Activated CD4-positive, CD25-positive, alpha-beta regulatory T cell treated with anti-CD3 and anti-CD28 coated beads, Interleukin-2, amount 50 U/mL, for 72 hours (primary cell): ENCODE measurements around the gene DNAI1.

Source experiments
- DNase-seq: peaks from one replicate; pipeline ENCODE4 v3.0.0; 2021

DNAI1 gene

DNA sequence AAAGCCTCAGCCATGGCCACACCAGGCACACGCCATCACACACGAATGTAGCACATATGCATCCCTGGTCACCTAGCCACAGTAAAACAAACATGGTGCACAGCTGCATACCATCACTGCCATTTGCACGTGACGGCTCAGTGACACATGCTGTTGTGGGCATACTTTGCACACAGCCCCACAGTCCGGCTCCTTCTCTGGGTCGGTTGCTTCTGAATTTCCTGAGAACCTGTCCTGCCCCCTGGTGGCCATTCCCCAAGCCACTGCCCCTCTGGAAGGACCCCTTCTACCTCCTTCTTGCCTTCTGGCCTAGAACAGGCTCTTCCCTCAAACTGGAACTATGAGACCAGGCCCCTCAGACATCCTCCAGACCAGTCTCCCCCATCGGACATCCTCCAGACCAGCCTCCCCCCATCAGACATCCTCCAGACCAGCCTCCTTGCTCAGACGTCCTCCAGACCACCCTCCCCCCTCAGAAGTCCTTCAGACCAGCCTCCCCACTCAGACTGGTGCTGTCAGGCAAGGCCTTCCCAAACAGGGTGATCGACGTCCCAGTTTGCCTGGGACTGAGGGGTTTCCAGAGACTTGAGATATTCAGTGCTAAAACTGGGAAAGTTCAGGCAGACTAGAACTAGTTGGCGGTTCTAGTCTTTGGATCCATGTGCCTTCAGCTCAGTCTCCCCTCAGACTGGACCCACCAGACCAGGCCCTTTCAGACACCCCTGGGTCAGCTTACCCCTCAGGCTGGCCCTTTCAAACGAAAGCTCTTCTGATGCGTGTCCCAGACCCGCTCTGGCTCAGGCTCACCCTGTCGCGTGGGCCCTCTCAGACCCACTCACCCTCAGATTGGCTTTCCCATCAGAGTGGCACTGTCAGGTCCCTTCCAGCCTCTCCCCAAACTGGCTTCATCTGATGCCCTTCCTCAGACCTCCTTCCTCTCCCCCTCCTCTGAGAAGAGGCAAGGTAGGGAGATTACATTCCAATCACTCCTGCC is 88.5 kb downstream of the DNAI1 start:
- DNase-seq = peak; percentile 45

DNA sequence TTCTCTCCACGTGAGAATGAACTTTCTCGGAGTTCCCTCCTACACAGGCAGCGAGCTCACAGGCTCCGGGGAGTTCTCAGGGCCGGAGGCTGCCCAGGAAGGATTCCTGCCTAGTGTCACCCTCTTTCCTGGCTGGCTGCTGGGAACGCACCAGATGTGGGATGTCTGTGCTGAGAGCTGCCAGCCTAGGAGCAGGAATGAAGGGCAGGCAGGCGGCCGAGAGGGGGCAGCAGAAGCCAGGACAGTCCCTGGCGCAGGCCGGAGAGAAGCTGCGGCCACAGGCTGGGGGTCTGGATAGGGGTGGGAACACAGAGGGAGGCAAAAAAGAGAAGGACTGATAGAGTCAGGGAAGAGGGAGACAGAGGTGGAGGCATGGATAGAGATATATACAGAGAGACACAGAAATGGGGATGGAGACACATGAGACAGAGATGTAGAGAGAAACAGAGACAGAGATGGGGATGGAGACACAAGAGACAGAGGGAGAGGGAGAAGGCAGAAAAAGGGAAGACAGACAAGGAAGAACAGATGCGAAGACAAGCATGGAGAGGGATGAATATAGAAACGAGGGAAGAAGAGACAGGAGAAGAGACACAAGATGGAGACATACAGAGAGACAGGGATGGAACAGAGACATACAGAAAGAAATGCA is 89.5 kb downstream of the DNAI1 start:
- no peak for DNase-seq

DNA sequence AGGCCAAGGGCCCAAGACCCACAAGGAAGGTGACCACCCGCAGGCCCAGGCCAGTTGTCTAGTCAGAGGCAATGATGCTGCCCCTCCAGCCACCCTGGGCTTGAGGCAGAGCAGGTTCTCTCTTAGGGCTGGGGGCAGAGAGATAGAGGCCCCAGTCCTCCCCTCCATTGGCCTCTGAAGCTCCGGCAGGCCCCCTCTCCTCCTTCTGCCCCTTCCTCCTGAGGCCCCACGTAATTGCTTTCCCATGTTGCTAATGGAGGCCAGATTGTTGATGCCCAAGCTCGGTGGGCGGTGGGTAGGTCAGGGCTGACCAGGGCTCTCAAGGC is 90.8 kb downstream of the DNAI1 start:
- no peak for DNase-seq

DNA sequence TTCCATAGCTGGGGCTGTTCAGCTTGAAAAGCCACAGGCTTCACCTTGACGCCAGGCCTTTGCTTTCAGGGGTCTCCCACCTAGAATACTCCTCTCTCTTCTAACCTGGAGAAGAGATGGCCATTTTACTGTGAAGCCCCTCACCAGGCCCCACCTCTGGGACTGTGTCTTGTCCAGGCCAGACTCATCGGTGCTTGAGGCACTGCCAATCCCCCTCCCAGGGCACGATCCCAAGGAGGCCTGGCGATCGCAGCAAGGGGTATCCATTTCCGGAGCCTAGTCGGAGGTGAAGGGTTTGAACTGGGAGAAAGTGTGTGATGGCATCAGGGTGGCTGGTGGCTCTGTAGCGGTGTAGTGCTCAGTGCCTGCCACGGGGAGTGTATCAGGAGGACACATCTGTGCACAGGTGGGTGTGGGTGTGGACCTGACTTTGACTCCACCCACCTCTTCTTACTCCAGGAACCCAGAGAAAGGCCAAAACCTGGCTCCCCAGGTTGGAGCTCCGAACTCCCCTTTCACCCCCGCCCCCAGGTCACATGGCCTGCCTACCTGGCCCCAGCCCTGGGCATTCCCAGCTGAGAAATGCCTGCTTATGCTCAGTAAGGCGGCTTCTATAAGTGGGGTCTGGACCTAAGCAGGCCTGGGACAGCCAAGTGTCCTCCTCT is 91.5 kb downstream of the DNAI1 start:
- DNase-seq = no peak

DNA sequence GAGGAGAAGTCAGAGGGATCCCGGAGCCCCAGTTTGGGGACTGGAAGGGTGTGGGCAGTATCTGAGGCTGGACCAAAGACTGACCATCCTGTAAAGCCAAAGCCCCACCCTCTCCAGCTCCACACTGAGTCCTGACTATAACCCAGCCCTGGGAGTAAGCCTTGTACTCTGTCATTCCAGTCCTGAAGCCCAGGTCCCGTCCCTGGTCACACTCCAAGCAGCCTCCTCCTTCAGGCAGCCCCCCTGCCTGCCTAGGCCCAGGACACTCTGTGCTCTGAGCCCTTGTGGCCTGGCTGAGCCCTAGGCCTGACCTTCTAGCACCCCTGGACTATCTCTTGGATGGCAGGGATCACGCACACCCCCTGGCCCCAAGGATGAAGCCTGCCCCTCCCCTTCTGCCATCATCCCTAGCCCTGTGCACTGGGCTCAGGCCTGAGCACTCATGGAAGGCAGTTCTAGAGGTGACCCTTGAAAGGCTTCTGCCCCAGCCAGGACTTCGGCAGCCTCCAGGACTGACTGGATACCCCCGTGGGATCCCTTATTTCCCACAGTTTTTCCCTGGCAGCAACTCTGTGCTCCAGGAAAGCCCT is 92.2 kb downstream of the DNAI1 start:
- no peak for DNase-seq

DNA sequence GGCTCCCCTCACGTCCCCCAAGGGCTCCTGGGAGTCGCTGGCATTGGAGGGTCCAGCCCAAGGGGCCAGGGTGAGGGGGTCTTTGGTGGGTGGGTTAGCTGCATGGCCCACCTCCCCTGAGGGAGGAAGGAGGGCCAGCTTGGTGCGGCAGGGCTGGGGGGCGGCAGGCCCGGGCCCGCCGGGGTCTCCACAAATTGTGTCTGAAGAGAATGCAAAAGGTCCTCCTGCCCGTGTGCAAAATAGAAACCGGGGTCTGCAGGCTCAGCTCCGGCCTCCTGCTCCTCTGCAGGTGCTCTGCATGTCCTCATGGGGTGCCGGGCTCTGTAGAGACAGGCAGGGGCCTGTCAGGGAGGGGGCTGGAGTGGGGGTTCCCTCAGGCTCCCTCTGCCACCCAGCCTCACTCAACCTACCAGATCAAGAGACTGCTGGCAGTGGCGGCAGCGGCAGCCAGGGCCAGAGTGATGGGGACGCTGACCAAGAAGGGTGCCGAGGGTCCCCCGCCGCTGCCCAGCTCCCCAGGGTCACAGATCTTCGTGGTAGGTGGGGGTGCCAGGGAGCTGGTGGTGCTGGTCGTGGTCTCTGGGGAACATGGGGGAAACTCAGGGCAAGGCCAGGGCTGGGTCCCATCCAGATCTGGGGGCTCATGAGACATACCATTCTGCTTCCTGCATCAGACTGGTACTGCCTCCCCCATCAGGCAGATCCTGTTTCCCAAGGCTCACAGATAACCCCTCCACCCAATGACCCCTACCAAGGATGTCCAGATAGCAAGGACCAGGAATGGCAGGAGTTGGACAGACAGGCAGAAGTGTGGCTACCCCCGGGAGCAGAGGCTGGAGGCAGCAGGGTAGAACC is 93.4 kb downstream of the DNAI1 start:
- no peak for DNase-seq

DNA sequence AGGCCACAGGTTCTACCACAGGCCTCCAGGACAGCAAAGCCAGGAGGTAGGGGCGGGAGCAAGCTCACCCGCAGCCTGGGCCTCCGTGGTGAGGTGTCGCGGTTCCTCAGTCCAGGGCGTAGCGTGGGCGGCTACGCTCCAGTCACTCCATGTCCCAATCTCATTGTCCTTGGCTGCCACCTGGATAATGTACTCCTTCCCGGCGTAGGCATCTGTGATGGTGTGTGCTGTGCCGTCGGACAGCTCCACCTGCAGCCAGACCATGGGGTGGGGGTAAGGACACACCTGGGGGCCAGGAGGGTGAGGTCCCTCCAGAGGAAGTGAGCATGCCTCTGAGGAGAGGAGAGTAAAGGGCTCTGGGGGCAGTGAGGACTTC is 94.0 kb downstream of the DNAI1 start:
- DNase-seq = no peak

DNA sequence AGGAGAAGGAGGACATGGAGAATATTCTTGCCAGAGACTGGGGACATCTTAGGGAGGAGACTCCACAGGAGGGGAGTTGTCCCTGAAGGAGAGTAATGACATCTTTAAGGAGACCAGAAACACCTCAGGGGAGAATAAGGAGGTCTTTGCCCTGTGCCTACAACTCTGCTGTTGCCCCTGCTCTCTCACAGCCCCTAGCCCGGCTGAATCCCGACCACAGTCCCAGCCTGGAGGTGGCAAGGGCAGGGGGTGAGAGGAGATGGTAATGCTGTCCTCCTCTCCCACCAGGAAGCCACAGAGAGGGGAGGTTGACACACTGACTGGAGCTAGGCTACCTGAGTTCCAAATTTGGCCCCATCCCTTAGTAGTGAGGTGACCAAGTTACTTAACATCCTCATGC is 94.4 kb downstream of the DNAI1 start:
- DNase-seq = no peak

DNA sequence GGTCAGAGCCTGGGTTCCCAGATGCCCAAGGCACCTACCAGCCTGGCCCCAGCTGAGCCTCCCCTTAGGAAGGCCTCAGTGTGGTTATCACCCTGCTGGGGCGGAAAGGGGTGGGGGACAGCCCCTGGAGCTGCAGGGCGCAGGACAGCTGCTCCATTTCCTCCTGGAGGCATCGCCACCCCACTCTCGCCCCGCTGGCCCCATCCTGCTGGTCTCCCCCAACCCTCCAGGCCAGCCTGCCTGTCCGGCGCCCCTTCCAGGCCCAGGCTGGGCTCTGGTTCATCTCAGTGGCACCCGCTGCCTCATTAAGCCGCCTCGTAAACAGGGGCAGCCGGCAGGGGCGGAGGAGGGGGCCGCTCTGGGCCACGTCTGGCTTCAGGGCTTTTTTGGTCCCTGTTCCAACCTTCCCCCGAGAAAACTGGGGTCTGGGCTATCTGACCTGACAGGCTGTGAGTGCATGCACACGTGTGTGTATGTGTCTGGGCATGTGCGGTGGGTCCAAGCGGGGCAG is 95.0 kb downstream of the DNAI1 start:
- no peak for DNase-seq

DNA sequence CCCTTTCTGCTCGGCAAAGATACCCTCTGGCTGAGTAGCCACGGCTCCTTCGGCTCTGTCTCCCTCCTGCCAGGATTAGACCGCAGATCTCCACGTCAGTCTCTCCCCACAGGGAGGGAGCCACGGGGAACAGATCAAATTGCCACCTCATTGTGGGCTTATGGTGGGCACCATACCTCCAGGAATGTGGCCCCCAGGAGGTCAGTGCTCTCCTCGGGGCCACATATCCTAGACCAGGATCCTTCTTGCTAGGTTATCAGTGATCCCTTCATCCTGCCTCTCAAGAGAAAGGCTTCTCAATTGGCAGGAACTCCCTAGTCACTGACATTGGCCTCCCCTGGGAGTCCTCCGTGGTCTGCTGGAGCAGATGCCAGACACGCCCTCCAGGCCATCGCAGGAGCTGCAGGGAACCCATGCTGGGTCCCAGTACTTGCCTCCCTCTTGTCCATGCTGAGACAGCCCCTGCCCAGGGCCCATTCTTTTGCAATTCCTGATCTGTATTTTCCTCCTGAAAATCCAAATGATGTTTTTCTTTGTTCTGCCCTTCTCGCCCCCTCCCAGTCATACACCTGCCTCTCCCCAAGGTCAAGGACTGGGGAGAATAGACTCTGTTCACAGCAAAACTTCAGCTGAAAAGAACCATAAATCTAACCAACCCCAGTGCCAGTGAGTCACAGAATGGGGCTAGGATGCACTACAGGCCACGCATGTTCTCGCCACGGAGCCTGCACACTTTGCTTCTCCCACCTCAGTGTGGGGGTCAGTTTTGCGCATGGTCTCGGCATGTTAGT is 95.8 kb downstream of the DNAI1 start:
- no peak for DNase-seq

DNA sequence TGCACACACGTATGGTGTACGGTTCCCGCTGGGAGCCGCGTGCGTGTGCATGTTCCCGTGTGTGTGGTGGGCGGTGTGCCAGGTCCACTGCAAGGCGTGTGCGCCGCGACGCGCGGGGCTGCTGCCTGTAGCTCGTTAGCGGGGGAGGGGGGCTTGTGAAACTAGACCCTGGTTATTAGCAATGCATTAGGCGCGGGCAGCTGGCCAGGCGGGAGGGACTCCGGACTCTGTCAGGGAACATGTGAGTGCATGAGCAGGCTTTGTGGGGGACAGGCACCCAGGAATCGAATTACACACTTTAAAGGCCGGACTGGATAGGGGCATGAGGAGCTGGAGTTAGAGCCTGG is 96.4 kb downstream of the DNAI1 start:
- no peak for DNase-seq

DNA sequence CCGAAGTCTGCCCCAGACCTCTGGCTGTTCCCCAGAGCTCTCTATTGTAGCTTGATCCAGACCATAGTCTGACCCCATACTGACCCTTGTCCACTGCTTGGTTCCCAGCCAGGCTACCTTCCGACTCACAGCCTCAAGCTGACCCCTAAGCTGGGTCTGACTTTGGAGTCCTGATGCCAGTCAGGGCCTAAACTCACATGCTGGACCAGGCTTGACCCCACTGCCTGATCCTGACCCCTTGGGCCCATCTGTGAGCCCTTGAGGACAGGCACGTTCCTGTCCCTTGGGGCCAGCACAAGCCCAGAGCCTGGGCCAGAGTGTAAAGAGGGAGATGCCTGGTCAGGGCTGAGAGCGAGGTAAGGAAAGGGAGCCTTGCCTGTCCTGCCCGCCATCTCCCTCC is 96.9 kb downstream of the DNAI1 start:
- DNase-seq = no peak

DNA sequence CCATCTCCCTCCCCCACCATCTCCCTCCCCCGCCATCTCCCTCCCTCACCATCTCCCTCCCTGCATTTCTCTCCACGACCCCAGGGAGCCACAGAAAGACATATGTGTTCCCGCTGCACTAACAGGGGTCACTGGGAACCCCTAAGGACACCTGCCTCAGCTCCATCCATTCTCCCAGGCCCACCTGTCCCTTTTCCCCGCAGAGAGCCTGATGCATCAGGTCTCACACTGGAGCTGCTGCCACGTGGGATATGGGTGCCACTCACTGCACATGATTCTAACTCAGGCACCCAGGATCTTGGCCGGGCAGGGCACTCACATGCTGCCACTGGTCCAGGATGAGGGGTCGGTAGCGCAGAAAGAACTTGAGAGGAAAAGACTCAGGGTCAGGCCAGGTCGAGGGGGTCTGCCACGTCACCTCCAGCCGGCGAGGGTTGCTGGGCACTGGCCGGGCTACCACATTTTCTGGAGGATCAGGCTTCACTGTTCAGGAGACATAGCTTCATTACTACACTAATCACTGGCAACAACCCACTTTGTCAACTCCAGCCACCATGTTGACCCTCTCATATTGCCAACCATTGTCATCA is 97.4 kb downstream of the DNAI1 start:
- no peak for DNase-seq

DNA sequence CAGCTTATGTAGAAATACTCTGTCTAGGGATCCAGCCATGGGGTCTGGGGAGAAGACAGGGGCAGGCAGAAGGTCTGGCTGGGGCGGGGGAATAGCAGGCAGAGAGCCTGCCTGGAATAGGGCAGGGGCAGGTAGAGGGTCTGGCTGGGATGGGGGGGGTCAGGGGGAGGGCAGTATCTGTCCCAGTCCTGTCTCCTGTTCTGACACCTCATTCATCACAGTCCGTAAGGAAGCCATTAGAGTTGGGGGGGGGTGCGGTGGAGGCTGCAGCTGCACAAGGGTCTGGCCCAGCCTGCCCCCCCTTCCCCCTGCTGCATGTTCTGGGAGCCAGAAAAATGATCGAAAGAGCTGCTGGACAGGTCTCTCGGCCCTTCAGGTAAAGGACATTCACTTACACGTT is 98.3 kb downstream of the DNAI1 start:
- no peak for DNase-seq

DNA sequence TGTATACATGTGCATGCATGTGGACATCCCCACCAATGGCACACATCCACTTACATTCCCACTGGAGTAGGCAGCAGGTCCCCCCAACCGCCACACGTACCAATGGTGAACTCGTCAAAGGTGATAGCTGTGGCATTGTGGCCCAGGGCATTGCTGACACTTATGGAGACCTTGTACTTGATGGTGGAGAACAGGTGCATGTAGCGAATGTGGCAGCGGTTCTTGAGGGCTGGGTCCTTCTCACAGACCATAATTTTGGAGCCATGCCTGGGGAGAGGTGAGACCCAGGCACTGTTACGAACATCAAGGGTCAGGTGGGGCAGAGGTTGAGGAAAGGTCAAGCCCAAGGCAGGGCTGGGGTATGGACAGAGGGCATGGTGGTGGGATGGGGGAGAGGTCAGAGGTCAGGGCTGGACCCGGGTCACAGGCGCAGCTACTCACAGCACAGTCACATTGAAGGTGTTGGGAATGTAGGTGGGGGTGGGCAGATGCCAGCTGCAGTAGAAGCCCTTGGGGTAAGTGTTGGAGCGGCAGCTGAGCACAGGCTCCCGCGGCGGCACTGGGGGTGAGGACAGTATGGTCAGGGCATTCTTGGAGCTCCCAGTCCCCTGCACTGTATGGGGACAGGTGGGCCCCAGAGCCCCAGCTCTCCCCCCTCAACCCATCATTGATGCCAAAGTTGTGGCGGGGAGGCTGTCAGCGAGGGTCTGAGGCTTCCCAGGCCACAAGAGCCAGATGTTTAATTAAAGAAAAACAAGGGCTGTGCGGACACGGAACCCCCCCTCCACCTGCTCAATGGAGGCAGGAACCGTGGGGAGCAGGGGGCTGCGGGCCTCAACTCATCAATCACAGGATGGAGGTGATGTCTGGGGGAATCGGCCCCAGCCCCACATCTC is 99.1 kb downstream of the DNAI1 start:
- no peak for DNase-seq

DNA sequence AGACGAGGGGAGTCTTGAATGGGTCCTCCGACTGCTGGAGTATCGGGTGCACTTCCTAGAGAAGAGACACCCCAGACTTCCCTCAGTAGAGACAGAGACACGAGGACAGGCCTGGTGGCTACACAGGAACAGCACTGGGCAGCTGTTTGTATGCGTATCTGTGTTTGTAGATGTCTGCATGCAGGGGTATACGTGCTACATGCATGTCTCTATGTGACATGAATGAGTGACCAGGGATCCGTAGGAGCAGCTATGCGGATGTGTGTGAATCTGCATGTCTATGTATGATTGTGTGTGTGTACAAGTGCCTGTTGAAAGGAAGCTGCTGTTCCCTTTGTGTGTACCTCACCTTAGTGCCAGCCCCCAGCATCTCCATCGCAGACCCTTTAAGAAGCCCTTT is 99.8 kb downstream of the DNAI1 start:
- no peak for DNase-seq

DNA sequence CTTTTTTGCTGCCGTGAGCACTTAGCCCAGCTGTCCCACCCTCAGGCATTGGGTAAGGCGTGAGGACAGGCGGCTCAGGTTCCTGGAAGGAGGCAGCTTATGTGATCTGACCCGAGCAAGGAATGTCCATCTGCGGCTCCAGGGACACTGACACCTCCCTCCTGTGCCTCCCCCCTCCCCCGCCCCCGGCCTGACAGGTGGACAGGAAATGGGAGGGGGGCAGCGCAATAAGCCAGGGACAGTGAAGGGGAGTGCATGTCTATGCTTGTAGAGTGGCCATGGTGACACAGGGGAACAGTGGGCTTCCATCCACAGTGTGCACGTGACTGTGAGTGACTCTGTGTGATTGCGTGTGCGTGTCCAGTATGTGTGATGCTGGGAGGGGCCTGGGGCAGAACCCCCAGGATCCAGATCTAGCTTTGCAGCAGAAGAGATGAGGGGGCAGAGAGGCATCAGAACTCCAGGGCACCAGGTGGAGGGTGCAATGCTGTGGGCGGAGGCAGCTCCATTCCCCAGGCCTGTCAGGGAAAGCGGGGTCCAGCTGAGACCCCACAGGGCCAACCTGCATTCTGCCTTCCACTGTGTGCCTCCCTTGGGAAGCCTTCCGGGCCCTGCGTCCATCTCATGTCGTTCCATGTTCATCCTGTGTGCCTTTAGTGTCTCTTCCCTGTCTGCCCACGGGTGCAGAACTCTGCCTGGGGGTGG is 100.5 kb downstream of the DNAI1 start:
- DNase-seq = no peak

DNA sequence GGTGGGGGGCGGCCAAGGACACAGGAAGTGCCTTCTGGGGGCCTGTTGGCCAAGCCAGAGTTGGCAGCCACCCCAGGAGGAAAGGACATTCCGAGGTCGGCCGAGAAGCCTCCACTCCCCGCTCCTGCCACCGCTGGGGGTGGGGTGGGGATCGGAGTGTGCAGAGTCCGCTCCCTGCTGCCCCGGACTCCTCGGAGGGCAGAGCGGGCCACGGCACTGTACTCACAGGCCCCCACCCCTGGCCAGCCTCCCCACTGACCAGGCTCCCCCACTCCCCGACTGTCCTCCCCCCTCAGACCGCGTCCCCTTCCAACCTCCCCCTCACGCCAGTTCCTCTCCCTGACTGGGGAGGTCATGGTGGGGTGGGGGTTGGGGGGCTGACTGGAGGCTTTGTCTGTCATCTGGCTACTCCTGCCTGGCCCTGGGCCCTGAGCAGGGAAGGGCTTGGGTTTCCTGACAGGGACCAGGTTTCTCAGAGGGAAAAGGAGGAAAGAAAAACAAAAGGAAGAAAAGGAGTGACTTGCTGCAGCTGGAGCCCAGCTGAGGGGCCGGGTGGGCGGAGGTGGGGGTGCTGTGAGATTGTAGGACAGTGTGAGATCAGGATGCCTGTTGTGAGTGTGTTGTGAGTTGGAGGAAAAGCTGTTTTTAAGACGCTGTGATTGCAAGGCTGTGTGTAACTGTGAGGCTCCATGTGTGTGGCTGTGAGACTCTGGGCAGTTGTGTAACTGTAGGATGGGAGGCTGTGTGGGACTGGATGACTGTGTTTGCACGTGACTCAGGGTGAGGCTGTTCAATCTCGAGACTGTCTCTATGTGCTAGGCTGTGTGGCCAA is 101.2 kb downstream of the DNAI1 start:
- DNase-seq = no peak
